Subcutaneous abdominal adipose tissue (tissue), 5 donors: ENCODE data around the gene DCST1.
A peak's percentile ranks its signal among the peaks of the same experiment; 100 is the strongest.

Experiments
- H3K27ac ChIP-seq: one replicate; pipeline ENCODE4 v1.7.0; 2013; ENCODE audit warnings: low read depth, mild to moderate bottlenecking, inconsistent platforms, low read length, moderate library complexity
- H3K27me3 ChIP-seq, 5 donors: one replicate each; pipeline ENCODE4 v1.7.0; 2013; ENCODE audit warnings: low read length in 5 of 5, inconsistent platforms in 1 of 5; ENCODE audit not compliant: control insufficient read depth in 5 of 5, insufficient read depth in 4 of 5
- H3K36me3 ChIP-seq, 5 donors: one replicate each; pipeline ENCODE4 v1.7.0; 2013; ENCODE audit warnings: low read length in 5 of 5; ENCODE audit not compliant: control insufficient read depth in 5 of 5, insufficient read depth in 5 of 5
- H3K4me1 ChIP-seq, 5 donors: one replicate each; pipeline ENCODE4 v1.7.0; 2013; ENCODE audit warnings: low read length in 5 of 5, mild to moderate bottlenecking in 3 of 5, moderate library complexity in 1 of 5; ENCODE audit not compliant: control insufficient read depth in 5 of 5, insufficient read depth in 5 of 5
- H3K4me3 ChIP-seq, 5 donors: one replicate each; pipeline ENCODE4 v1.7.0; 2013; ENCODE audit warnings: low read length in 5 of 5, low read depth in 1 of 5
- H3K9ac ChIP-seq, 5 donors: one replicate each; pipeline ENCODE4 v1.7.0; 2013; ENCODE audit warnings: low read length in 5 of 5, mild to moderate bottlenecking in 4 of 5, moderate library complexity in 3 of 5
- H3K9me3 ChIP-seq, 5 donors: one replicate each; pipeline ENCODE4 v1.7.0; 2013; ENCODE audit warnings: low read length in 5 of 5; ENCODE audit not compliant: control insufficient read depth in 5 of 5
- donor health status: healthy.
- donor health status: healthy.
- donor health status: healthy.
- donor health status: healthy.
- donor health status: healthy.

The DCST1 gene

GRCh38 chr1:155001425-155001674, 32.3 kb upstream of the DCST1 start:
- Histone ChIP-seq H3K36me3 (no peaks in the 10 kb centered on the region), H3K4me3 (peak overlapping the region; percentile 77 to 97 (median 78)), H3K9me3 (no peaks in the 10 kb centered on the region), H3K9ac (peak overlapping the region; percentile 11 to 91 (median 82)), H3K27me3 (no peaks in the 10 kb centered on the region), H3K27ac (peak overlapping the region; percentile 97), H3K4me1 (peaks cover 5 to 74% (median 56%) of the 10 kb centered on the region in 5 donors)

- H3K27ac ChIP-seq = peak overlapping the region; percentile 97
- peak overlapping the region; percentile 11 to 91 (median 82) for H3K9ac ChIP-seq
- H3K9me3 ChIP-seq = no peaks in the 10 kb centered on the region
- no peaks in the 10 kb centered on the region for H3K27me3 ChIP-seq
- H3K4me1 ChIP-seq = peaks cover 6 to 79% (median 61%) of the 10 kb centered on the region in 5 donors
- H3K4me3 ChIP-seq = peak overlapping the region; percentile 77 to 97 (median 81)
- H3K36me3 ChIP-seq = no peaks in the 10 kb centered on the region
Observed at GRCh38 chr1:155001675-155002463, 31.8 kb upstream of the DCST1 start.

GRCh38 chr1:155002464-155003226, 31.0 kb upstream of the DCST1 start, which contains the start of gene ZBTB7B:
TSS of gene ZBTB7B (plus strand) at chr1:155002802. CDS start at chr1:155014661, 11,859 bp downstream.
- Histone ChIP-seq H3K9ac (peak within 1 kb of the TSS; percentile 89 to 97 (median 93)), H3K9me3 (no peaks in the 10 kb centered on the region), H3K27me3 (no peaks in the 10 kb centered on the region), H3K4me1 (peaks cover 7 to 81% (median 67%) of the 10 kb centered on the region in 5 donors), H3K36me3 (no peaks in the 10 kb centered on the region), H3K4me3 (peak within 1 kb of the TSS; percentile 96 to 99 (median 97)), H3K27ac (peak within 1 kb of the TSS; percentile 97)

- Histone ChIP-seq H3K9me3 (no peaks in the 10 kb centered on the region), H3K4me3 (peak overlapping the region; percentile 96 to 99 (median 97)), H3K27ac (peak overlapping the region; percentile 97), H3K36me3 (no peaks in the 10 kb centered on the region), H3K9ac (peak overlapping the region; percentile 89 to 97 (median 93)), H3K27me3 (no peaks in the 10 kb centered on the region), H3K4me1 (peaks cover 7 to 81% (median 73%) of the 10 kb centered on the region in 5 donors)
Observed at GRCh38 chr1:155003227-155003765, 30.3 kb upstream of the DCST1 start.

GRCh38 chr1:155003766-155004351, 29.8 kb upstream of the DCST1 start:
- Histone ChIP-seq H3K9ac (peak overlapping the region; percentile 89 to 97 (median 93)), H3K9me3 (no peaks in the 10 kb centered on the region), H3K4me3 (peak overlapping the region; percentile 96 to 99 (median 97)), H3K27me3 (no peaks in the 10 kb centered on the region), H3K4me1 (peaks cover 7 to 83% (median 75%) of the 10 kb centered on the region in 5 donors), H3K36me3 (no peaks in the 10 kb centered on the region), H3K27ac (peak overlapping the region; percentile 97)

GRCh38 chr1:155004352-155005075, 29.1 kb upstream of the DCST1 start:
- Histone ChIP-seq H3K4me1 (peaks cover 5 to 83% (median 75%) of the 10 kb centered on the region in 5 donors), H3K9me3 (no peaks in the 10 kb centered on the region), H3K9ac (peak overlapping the region; percentile 82 to 97 (median 93)), H3K36me3 (no peaks in the 10 kb centered on the region), H3K27ac (peak overlapping the region; percentile 97), H3K27me3 (no peaks in the 10 kb centered on the region), H3K4me3 (peak overlapping the region; percentile 88 to 99 (median 97))

- no peaks in the 10 kb centered on the region for H3K9me3 ChIP-seq
- H3K4me3 ChIP-seq = peak overlapping the region; percentile 22 to 99 (median 96)
- no peaks in the 10 kb centered on the region for H3K36me3 ChIP-seq
- peak overlapping the region; percentile 82 to 97 (median 93) for H3K9ac ChIP-seq
- H3K4me1 ChIP-seq = peaks cover 5 to 83% (median 75%) of the 10 kb centered on the region in 5 donors
- H3K27me3 ChIP-seq = no peaks in the 10 kb centered on the region
- peak overlapping the region; percentile 97 for H3K27ac ChIP-seq
Observed at GRCh38 chr1:155005076-155006011, 28.3 kb upstream of the DCST1 start.

- H3K4me3 ChIP-seq = peak overlapping the region in 2 of 5 donors; percentile 25 to 53
- H3K4me1 ChIP-seq = peaks cover 5 to 88% (median 81%) of the 10 kb centered on the region in 5 donors
- peak overlapping the region; percentile 97 for H3K27ac ChIP-seq
- H3K9me3 ChIP-seq = no peaks in the 10 kb centered on the region
- H3K36me3 ChIP-seq = peaks cover 0 to 4% (median 0%) of the 10 kb centered on the region in 5 donors
- H3K9ac ChIP-seq = peak overlapping the region; percentile 58 to 84 (median 68)
- H3K27me3 ChIP-seq = no peaks in the 10 kb centered on the region
Observed at GRCh38 chr1:155006601-155007101, 27.0 kb upstream of the DCST1 start.
